Smooth muscle cell of the pulmonary artery (primary cell): ENCODE measurements around the gene FAM111A. TPM values are rescaled to one million over a fixed set of nuclear protein-coding genes. Genes with fewer than 3 reads are reported as not detected.

Experiments used
- total RNA-seq: library from RNA; depleted of rRNA; stranded (reverse); fragments of >200 nt; gene quantifications from 2 replicates; pipeline ENCODE4 v1.2.3, GENCODE V29; 2014

Gene FAM111A, protein sequence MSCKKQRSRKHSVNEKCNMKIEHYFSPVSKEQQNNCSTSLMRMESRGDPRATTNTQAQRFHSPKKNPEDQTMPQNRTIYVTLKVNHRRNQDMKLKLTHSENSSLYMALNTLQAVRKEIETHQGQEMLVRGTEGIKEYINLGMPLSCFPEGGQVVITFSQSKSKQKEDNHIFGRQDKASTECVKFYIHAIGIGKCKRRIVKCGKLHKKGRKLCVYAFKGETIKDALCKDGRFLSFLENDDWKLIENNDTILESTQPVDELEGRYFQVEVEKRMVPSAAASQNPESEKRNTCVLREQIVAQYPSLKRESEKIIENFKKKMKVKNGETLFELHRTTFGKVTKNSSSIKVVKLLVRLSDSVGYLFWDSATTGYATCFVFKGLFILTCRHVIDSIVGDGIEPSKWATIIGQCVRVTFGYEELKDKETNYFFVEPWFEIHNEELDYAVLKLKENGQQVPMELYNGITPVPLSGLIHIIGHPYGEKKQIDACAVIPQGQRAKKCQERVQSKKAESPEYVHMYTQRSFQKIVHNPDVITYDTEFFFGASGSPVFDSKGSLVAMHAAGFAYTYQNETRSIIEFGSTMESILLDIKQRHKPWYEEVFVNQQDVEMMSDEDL
- 28.1 and 33.0 TPM in 2 replicates for total RNA-seq

DNA sequence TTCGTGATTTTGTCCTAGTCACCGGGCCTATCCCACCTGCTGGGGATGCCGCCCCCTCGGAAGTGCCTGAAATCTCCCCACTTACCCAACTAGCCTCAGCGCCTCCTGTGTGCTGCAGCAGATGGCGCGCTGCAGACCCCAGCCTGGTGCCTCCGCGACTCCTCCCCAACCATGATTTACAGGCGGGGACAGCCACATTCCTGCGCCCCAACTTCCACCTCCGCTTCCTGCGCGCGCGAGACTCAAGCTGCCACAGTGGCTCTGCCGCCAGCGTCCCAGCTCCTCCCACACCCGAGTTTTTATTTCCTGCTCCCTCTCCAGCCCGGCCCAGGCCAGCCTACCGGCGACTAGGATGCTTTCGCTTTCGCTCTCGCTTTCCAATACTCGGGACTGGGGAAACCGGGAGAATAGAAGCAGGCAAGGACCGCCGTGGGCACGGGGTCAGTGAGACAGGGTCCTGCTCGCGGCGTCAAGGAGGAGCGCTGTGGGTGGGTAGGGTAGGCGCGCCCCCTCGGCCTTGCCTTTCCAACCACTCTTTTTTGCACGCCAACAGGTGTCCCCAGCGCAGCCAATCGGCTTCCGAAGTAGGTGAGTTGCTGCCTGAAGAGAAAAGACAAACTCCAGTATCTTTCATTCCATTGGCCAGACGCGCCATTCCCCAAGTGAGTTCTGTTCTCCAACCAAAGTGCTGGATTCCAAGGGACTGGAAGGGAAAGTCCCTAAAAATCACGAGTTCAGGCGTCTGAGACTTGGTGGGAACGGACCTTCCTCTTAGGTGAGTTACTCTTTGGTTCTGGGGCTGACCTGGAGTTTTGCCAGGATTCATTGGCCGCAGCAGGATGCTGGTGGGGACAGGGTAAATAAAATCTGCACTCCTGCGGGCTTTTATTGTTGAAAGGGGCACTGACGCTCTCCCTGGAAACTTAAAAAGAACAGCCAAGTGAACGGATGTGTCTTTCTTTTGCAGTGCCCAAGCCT lies at the start of gene FAM111A:
FAM111A (plus strand) TSS at position 327 of the 978 bp plus-strand sequence. CDS start 6,017 bp downstream, outside the sequence.

DNA sequence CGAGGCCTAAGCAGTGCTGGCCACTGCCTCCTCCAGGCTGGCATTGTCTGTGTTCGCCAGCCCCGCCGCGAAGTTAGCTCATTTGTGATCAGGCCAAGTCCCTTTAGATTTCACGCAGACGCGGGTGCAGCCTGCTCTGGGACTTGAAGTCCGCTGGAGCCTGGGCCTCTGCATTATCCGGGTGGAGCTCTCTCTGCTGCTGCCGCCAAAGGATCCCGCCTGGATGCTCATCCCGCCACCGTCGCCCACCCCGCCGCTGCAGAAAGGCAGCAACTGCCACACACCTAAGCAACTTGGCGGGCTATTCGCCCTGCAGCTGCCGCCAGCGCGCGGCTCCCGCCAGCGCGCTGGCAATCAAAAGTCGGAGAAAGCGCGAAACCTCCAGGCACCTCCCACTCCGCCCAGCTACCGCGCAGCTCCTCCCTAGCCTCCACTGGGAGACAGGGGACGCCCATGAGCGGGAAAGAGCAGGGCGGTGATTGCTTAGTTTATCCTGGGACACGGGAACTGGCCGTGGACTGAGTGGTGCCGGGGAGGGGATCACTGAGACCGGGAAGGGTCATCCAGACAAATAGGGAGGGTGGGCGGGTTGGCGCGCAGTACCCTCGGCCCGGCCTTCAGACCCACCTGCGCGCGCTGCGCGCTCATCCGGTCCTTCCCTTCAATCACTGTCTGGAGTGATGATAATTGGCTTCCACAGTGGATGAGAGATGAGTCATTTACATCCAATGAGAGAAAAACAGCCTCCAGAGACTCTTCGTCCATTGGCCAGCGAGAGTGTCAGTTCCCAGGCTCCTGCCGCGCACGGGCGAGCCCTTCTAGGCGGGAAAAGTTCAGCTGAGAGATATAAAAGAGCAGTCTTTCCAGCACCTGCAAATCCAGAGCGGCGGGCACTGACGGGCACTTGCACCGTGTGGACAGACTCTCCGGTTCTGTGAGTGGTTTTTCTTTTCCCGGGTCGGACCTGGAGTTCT lies 36.0 kb upstream of the FAM111A start, which contains the start of gene FAM111B:
FAM111B (plus strand) TSS at position 875 of the 974 bp plus-strand sequence. CDS start 2,389 bp downstream, outside the sequence.

DNA sequence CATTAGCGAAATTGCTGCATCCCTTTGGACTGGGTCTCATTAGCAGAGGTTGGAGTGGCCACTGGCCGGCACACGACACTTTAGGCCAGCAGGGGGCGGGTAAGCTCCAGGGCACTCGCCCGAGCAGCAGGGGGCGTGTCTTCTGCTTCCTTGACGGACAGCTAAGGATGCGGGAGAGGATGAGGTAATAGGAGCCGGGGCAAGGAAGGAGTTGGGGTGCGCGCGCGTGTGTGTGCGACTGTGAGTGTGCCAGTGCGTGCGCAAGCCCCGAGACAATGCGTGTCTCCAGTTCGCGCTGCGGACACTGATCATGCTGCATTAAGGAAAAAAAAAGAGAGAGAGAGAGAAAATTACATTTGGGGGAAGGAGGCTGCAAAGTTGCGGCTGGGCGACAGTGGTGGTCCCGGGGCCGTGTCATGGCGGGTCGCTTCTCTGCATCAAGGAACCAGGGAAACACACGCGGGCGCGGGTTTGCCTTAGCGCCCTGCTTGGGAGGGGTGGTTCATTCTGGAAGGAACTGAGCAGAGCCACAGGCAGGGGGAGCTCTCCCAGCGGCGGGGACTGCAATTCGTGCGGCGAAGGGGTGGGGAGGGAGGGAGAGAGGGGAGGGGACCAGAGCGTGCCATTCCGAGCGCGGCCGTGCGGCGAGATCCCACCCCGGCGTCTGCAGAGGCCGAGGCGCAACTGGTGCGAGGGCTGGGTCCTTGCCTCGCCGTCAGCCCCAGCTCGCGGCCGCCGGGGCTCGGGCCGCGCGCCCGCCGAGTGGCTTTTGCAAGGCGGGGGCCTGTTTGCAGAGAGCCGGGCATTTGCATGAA lies 29.1 kb downstream of the FAM111A start, which contains the start of gene DTX4:
DTX4 (plus strand) TSS at position 625 of the 815 bp plus-strand sequence. CDS start 464 bp downstream, outside the sequence.

Other genes with a start within 250 kb of the FAM111A start
- gene GLYATL1, start 203.4 kb upstream of the FAM111A start, total RNA-seq: 0.13 and 0.26 TPM in 2 replicates
- gene GLYATL1B, start 56.5 kb upstream of the FAM111A start, total RNA-seq: not detected in 2 replicates
- gene FAM111B, start 35.6 kb upstream of the FAM111A start, total RNA-seq: 2.0 and 4.2 TPM in 2 replicates
- 0.79 and 3.8 TPM in 2 replicates for gene DTX4, start 29.3 kb downstream of the FAM111A start, total RNA-seq
- gene MPEG1, start 70.1 kb downstream of the FAM111A start, total RNA-seq: not detected in 2 replicates
- gene OR5AN1, start 216.0 kb downstream of the FAM111A start, total RNA-seq: not detected in 2 replicates